Stomach (tissue), 9 donors: ENCODE measurements around the gene NEMP2. TPM values are rescaled to one million over a fixed set of nuclear protein-coding genes. Genes with fewer than 3 reads are reported as not detected.

Experiments used
- DNase-seq, 2 donors: peaks; one replicate each; pipeline versions ENCODE4 v3.0.0 to v3.0.0-alpha.2; 2013 to 2019
- H3K27ac ChIP-seq, 5 donors: fragments of 200-600 bp in 4 of 5; sonication (generic) in 4 of 5; one replicate each; pipeline ENCODE4 v1.5.1; 2013 to 2019; ENCODE audit warnings: mild to moderate bottlenecking in 1 of 5, moderate library complexity in 1 of 5
- H3K27me3 ChIP-seq, 3 donors: fragments of 200-600 bp; sonication (generic); one replicate each; pipeline ENCODE4 v1.5.1; 2017 to 2019; ENCODE audit warnings: mixed run types in 1 of 3
- H3K36me3 ChIP-seq, 4 donors: fragments of 200-600 bp; sonication (generic); 1 replicate in 3 of 4; 2 replicates in 1 of 4; pipeline ENCODE4 v1.5.1; 2016 to 2019
- H3K4me1 ChIP-seq, 4 donors: fragments of 200-600 bp; sonication (generic); one replicate each; pipeline ENCODE4 v1.5.1; 2016 to 2019
- H3K4me3 ChIP-seq, 4 donors: fragments of 200-600 bp; sonication (generic) in 3 of 4; one replicate each; pipeline ENCODE4 v1.5.1; 2016 to 2019; ENCODE audit warnings: mild to moderate bottlenecking in 1 of 4
- H3K9me3 ChIP-seq, 4 donors: fragments of 200-600 bp; sonication (generic); one replicate each; pipeline ENCODE4 v1.5.1; 2016 to 2019
- CTCF ChIP-seq, 7 experiments: fragments of 450-650 bp in 4 of 7; fragments of 200-600 bp in 3 of 7; sonication (generic) in 3 of 7; IDR thresholded peaks; one replicate each; pipeline ENCODE4 v1.5.1; 2016 to 2019; ENCODE audit warnings: antibody characterized with exemption in 7 of 7, control low read depth in 2 of 7, mild to moderate bottlenecking in 1 of 7
- EP300 ChIP-seq: sonication (generic); formaldehyde crosslinking; IDR thresholded peaks from one replicate; pipeline ENCODE4 v1.6.1; 2017; ENCODE audit warnings: antibody characterized with exemption
- POLR2A ChIP-seq, 4 donors: fragments of 450-650 bp; IDR thresholded peaks; one replicate each; pipeline ENCODE4 v1.6.1; 2016; ENCODE audit warnings: antibody characterized with exemption in 4 of 4, control low read depth in 2 of 4, mild to moderate bottlenecking in 1 of 4, moderate library complexity in 1 of 4
- POLR2AphosphoS5 ChIP-seq, 3 donors: sonication (generic); formaldehyde crosslinking; IDR thresholded peaks; one replicate each; pipeline ENCODE4 v1.6.1; 2016; ENCODE audit warnings: antibody characterized with exemption in 3 of 3
- WGBS, 5 donors: extraction: QIAGEN DNeasy Blood & Tissue Kit in 3 of 5; methylation state at CpG; one replicate each; pipeline versions ENCODE4 v1.1.5 to v1.1.7; 2013 to 2018; 5-methylcytosine and 5-hydroxymethylcytosine counted together
- intact Hi-C: fragments of 100-400 bp; cut with DNase I; formaldehyde crosslinking; loops from one replicate; pipeline ENCODE4 v1.15.1; 2023; ENCODE audit warnings: low total_unique reads
- polyA plus RNA-seq, 3 donors: library from polyadenylated mRNA; stranded (reverse); fragments of 200-250 nt; gene quantifications; one replicate each; pipeline ENCODE4 v1.2.3, GENCODE V29; 2013
- total RNA-seq, 5 donors: library from RNA; depleted of rRNA; stranded (reverse); fragments of >200 nt; gene quantifications; one replicate each; pipeline versions ENCODE4 v1.1.0 to v1.2.3, GENCODE V29; 2014 to 2016
- donor health status: healthy with polysubstance abuse.
- donor health status: Bipolar disorder and iron deficiency.
- donor health status: healthy.

The NEMP2 gene
- total and polyA plus RNA-seq, 8 donors = 0.60 to 18.7 (median 1.6) TPM; not detected in 2

- TF ChIP-seq CTCF (IDR thresholded peaks at IDR 0.05) (no peak), POLR2AphosphoS5 (IDR thresholded peaks at IDR 0.05) (no peak), EP300 (no peak), POLR2A (IDR thresholded peaks at IDR 0.05) (no peak)
Observed at GRCh38 chr2:190547886-190548285, 13.4 kb upstream of the NEMP2 start.

GRCh38 chr2:190546734-190547133 lies 12.2 kb upstream of the NEMP2 start:
- H3K4me1 ChIP-seq = no peaks in the 10 kb centered on the region
- intact Hi-C loops = no loop called here
- peak in 1 of 2 donors; percentile 26 for DNase-seq
- H3K27ac ChIP-seq = no peak overlapping the region
- WGBS, 5 donors = 58 to 78% (median 59%) methylated on average over 3 of the region's 3 CpGs
- H3K9me3 ChIP-seq = peaks cover 0 to 7% (median 3%) of the 10 kb centered on the region in 4 donors
- H3K36me3 ChIP-seq = no peaks in the 10 kb centered on the region
- H3K4me3 ChIP-seq = no peak overlapping the region
- TF ChIP-seq EP300 (no peak), POLR2A (IDR thresholded peaks at IDR 0.05) (no peak), CTCF (IDR thresholded peaks at IDR 0.05) (no peak), POLR2AphosphoS5 (IDR thresholded peaks at IDR 0.05) (no peak)
- no peaks in the 10 kb centered on the region for H3K27me3 ChIP-seq

More at GRCh38 chr2:190547886-190548285, 13.4 kb upstream of the NEMP2 start:
- no peak for DNase-seq
- no peak overlapping the region for H3K4me3 ChIP-seq
- no peaks in the 10 kb centered on the region for H3K36me3 ChIP-seq
- H3K27ac ChIP-seq = no peak overlapping the region
- intact Hi-C loops = no loop called here
- H3K4me1 ChIP-seq = no peaks in the 10 kb centered on the region
- no peaks in the 10 kb centered on the region for H3K9me3 ChIP-seq
- no peaks in the 10 kb centered on the region for H3K27me3 ChIP-seq

- peaks cover 0 to 15% (median 8%) of the 10 kb centered on the region in 4 donors for H3K9me3 ChIP-seq
- no peak for DNase-seq
- no peaks in the 10 kb centered on the region for H3K36me3 ChIP-seq
- no peaks in the 10 kb centered on the region for H3K4me1 ChIP-seq
- no peak for TF ChIP-seq POLR2AphosphoS5 (IDR thresholded peaks at IDR 0.05)
- no peak for TF ChIP-seq CTCF (IDR thresholded peaks at IDR 0.05)
- TF ChIP-seq POLR2A (IDR thresholded peaks at IDR 0.05) = no peak
- TF ChIP-seq EP300 = no peak
- intact Hi-C loops = no loop called here
- H3K4me3 ChIP-seq = peak overlapping the region in 2 of 4 donors; percentile 5 to 9
- H3K27me3 ChIP-seq = no peaks in the 10 kb centered on the region
- H3K27ac ChIP-seq = no peak overlapping the region
- WGBS, 5 donors = 59 to 75% (median 67%) methylated on average over 5 of the region's 5 CpGs
Observed at GRCh38 chr2:190545555-190546385, 11.2 kb upstream of the NEMP2 start.

GRCh38 chr2:190545093-190545492 lies 10.6 kb upstream of the NEMP2 start:
- H3K36me3 ChIP-seq = peaks cover 0 to 3% (median 0%) of the 10 kb centered on the region in 4 donors
- intact Hi-C loops = no loop called here
- no peaks in the 10 kb centered on the region for H3K27me3 ChIP-seq
- H3K4me3 ChIP-seq = peak overlapping the region in 2 of 4 donors; percentile 5 to 9
- 59 to 70% (median 66%) methylated on average over 3 of the region's 3 CpGs for WGBS, 5 donors
- TF ChIP-seq EP300 = no peak
- no peak for TF ChIP-seq POLR2AphosphoS5 (IDR thresholded peaks at IDR 0.05)
- no peak for TF ChIP-seq POLR2A (IDR thresholded peaks at IDR 0.05)
- TF ChIP-seq CTCF (IDR thresholded peaks at IDR 0.05) = no peak
- H3K4me1 ChIP-seq = no peaks in the 10 kb centered on the region
- H3K27ac ChIP-seq = no peak overlapping the region
- peaks cover 0 to 22% (median 14%) of the 10 kb centered on the region in 4 donors for H3K9me3 ChIP-seq
- no peak for DNase-seq
